HL-60 (cell line): Measurements from ENCODE around the gene CFAP61.

Experiments
- CTCF ChIP-seq: IDR thresholded peaks from one replicate; pipeline ENCODE4 v1.5.1; 2011; ENCODE audit warnings: low read length, control low read depth, inconsistent platforms; ENCODE audit not compliant: insufficient read depth
- GABPA ChIP-seq: IDR thresholded peaks from 2 replicates; pipeline ENCODE4 v1.6.1; 2012; ENCODE audit warnings: low read depth
- POLR2AphosphoS5 ChIP-seq: IDR thresholded peaks from 2 replicates; pipeline ENCODE4 v1.6.1; 2012; ENCODE audit warnings: low read depth
- REST ChIP-seq: IDR thresholded peaks from 2 replicates; pipeline ENCODE4 v1.6.1; 2012; ENCODE audit warnings: low read depth; ENCODE audit not compliant: insufficient replicate concordance
- SPI1 ChIP-seq: IDR thresholded peaks from 2 replicates; pipeline ENCODE4 v1.6.1; 2012; ENCODE audit warnings: low read depth, mild to moderate bottlenecking, borderline replicate concordance

- TF ChIP-seq CTCF (no peak), POLR2AphosphoS5 (no peak; the same call in 1 of the 2 replicates), REST (no peak), GABPA (no peak), SPI1 (no peak)
These were observed 333.9 kb downstream of the CFAP61 start for GRCh38 chr20:20386192-20386591.
